Tibial nerve (tissue), 4 donors: ENCODE measurements around the gene RAB4B.

Experiments used
- EP300 ChIP-seq, 2 donors: sonication (generic); formaldehyde crosslinking; IDR thresholded peaks; one replicate each; pipeline ENCODE4 v1.6.1; 2017; ENCODE audit warnings: antibody characterized with exemption in 2 of 2, mild to moderate bottlenecking in 1 of 2
- POLR2A ChIP-seq, 2 donors: fragments of 450-650 bp; IDR thresholded peaks; one replicate each; pipeline ENCODE4 v1.6.1; 2017; ENCODE audit warnings: antibody characterized with exemption in 2 of 2, mild to moderate bottlenecking in 2 of 2, moderate library complexity in 2 of 2
- TF ChIP-seq, protein P1 (sequence below), 5 experiments: fragments of 200-600 bp in 3 of 5; fragments of 450-650 bp in 2 of 5; sonication (generic) in 3 of 5; IDR thresholded peaks; one replicate each; pipeline ENCODE4 v1.5.1; 2016 to 2019; ENCODE audit warnings: antibody characterized with exemption in 5 of 5, mild to moderate bottlenecking in 3 of 5, moderate library complexity in 2 of 5

DNA sequence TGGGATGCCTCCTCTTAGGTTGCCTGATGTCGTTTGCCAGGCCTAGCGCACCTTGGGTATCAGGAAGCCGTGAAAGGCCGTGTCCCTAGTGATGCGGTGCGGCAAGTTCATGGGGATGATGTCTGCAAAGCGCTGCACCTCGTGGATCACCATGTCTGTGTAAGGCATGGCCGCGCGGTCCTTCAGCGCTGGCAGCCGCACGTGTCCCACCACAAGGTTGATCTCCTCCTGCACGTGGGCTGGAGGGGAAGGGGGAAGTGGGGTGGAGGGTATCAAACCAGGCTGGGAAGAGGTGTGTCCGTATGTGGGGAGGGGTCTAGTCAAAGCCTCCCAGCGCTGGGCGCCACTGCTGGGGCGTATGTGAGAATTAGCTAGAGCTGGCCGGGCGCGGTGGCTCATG, 44.1 kb downstream of the RAB4B start:
- TF ChIP-seq POLR2A (IDR thresholded peaks at IDR 0.05) (no peak), EP300 (IDR thresholded peaks at IDR 0.05) (no peak)
- TF ChIP-seq, protein P1, sequence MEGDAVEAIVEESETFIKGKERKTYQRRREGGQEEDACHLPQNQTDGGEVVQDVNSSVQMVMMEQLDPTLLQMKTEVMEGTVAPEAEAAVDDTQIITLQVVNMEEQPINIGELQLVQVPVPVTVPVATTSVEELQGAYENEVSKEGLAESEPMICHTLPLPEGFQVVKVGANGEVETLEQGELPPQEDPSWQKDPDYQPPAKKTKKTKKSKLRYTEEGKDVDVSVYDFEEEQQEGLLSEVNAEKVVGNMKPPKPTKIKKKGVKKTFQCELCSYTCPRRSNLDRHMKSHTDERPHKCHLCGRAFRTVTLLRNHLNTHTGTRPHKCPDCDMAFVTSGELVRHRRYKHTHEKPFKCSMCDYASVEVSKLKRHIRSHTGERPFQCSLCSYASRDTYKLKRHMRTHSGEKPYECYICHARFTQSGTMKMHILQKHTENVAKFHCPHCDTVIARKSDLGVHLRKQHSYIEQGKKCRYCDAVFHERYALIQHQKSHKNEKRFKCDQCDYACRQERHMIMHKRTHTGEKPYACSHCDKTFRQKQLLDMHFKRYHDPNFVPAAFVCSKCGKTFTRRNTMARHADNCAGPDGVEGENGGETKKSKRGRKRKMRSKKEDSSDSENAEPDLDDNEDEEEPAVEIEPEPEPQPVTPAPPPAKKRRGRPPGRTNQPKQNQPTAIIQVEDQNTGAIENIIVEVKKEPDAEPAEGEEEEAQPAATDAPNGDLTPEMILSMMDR (IDR thresholded peaks at IDR 0.05): no peak
